Measurements from ENCODE around the gene EHF.

DNA sequence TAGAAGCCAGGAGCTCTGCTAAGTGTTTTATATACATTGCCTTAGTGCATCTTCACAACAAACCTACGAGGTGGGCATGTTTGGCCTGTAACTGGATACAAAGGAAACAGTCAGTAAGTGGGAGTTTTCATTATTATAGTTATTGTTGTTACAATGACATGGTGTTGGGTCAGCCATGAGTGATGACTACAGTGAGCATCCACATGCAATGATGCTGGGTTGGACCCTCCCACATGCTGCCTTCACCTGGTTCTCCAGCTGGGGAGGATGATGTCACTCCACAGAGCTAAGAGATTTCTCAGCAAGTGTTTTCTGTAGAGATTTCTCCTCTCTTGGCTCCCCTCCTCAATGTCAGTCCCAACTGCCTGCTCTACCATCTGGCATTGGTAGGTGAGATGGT lies 59.3 kb downstream of the EHF start:
- TF ChIP-seq CTCF (conservative IDR thresholded peaks at IDR 0.05; ENCODE audit: low read depth, low read length) (no peak), EZH2phosphoT487 (IDR thresholded peaks at IDR 0.05; ENCODE audit: borderline replicate concordance, low read length) (no peak)
